Right hindlimb (tissue), 1 donor: ENCODE results near the gene SLCO1B1.

Experiments used
- DNase-seq: peaks from one replicate; pipeline ENCODE4 v3.0.0-alpha.2; 2018

SLCO1B1 gene

DNA sequence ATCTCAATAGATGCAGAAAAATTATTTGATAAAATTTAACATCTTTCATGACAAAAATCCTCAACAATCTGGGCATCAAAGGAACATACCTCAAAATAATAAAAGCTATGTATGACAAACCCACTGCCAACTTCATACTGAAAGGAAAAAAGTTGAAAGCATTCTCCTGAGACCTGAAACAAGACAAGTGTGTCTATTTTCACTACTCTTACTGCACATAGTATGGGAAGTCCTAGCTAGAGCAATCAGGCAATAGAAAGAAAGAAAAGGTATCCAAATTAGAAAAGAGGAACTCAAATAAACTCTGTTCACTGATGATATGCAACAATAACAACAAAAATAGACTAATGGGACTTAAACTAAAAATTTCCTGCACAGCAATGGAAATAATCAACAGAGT lies 90.1 kb downstream of the SLCO1B1 start:
- DNase-seq, result no peak

GRCh38 chr12:21221778-21222177 lies 90.8 kb downstream of the SLCO1B1 start:
- no peak for DNase-seq

GRCh38 chr12:21223930-21224329 lies 92.9 kb downstream of the SLCO1B1 start:
- DNase-seq, result no peak

DNA sequence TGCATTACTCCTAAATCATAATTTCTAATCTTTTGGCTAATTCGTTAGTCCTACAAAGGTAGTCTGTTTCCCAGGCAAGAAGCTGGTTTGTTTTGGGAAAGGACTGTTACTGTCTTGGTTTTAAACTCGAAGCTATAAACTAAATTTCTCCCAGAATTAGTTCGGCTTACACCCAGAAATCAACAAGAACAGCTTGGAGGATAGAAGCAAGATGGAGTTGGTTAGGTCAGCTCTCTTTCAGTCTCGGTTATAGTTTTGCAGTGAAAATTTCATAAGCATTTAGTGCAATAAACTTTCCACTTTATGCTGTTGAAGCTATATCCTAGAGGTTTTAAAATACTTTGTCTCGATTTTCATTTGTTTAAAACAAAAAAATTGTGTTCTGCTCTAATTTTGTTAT lies 103.4 kb downstream of the SLCO1B1 start:
- no peak for DNase-seq

DNA sequence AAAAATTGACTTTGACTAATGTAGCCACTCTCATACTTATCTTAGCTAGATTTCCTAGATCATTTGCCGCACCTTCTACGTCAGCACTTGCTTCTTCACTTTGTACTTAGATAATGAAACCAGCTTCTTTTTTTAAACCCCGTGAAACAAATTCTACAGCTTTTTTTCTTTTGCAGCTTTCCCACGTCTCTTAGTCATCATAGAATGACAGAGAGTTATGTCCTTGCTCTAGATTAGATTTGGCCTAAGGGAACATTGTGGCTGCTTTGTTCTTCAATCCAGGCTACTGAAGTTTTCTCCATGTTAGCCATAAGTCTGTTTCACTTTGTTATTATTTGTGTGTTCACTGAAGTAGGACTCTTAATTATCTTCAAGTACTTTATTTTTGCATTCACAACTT lies 108.9 kb downstream of the SLCO1B1 start:
- no peak for DNase-seq

DNA sequence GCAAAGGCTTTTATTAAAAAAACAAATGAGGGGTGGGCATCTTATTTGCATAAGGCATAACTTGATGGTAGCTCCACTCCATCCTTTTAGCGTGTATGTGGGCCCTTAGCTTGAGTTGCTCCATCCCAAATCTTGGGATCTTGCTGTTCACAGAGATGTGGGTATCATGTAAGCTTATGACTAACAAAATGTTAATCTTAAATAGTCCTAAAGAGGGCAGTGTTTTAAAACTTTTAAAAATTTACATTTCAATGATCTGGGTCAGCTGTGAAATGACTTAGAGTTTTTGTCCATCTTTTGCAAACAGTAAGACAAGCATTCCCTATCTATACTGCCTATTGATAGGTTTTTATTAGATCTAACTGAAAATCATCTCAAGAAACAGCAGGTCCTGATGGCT lies 117.7 kb downstream of the SLCO1B1 start:
- no peak for DNase-seq

GRCh38 chr12:21252070-21252469 lies 121.1 kb downstream of the SLCO1B1 start:
- DNase-seq, result no peak

GRCh38 chr12:21257172-21257571 lies 126.2 kb downstream of the SLCO1B1 start:
- no peak for DNase-seq

- no peak for DNase-seq
Measured at GRCh38 chr12:21264232-21264631, 133.2 kb downstream of the SLCO1B1 start.

GRCh38 chr12:21265932-21266331 lies 134.9 kb downstream of the SLCO1B1 start:
- DNase-seq, result no peak

DNA sequence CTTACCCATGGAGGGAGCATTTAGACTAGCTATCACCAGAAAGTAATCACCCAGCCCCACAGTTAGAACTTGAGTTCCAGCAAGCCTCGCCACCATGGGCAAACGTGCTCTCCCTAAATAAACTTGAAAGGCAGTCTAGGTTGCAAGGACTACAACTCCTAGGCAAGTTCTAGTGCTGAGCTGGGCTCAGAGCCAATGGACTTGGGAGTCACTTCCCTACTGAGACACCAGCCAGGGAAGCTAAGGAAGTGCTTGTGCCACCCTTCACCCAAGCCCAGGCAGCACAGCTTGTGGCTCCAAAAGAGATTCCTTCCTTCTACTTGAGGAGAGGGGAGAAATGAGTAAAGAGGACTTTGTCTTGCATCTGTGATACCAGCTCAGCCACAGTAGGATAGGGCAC lies 145.8 kb downstream of the SLCO1B1 start:
- no peak for DNase-seq
